HCT116 (cell line): ENCODE data around the gene DCD. TPM values are rescaled to one million over a fixed set of nuclear protein-coding genes. Genes with fewer than 3 reads are reported as not detected.

Experiments
- ATAC-seq: fragments of 200-7000 bp; cut with Tn5 transposase; 2 replicates; pipeline ENCODE4 v1.9.1; 2020; ENCODE audit warnings: mild to moderate bottlenecking, moderate library complexity
- BruUV-seq: library from RNA; stranded (reverse); fragments of 400-500 nt; replicated peaks from 2 replicates; lab custom pipeline; 2021; lab: Mats Ljungman, UMichigan
- CTCF ChIA-PET: fragments of 300-600 bp; sonication (Branson Sonifier 250); formaldehyde crosslinking; loops from one replicate; lab custom pipeline; 2021; ENCODE audit warnings: antibody characterized with exemption; lab: Charles Lee
- POLR2A ChIA-PET: fragments of 300-600, 350-600 bp; sonication (Branson Sonifier 250); formaldehyde crosslinking; loops from one replicate; lab custom pipeline; 2021; ENCODE audit warnings: antibody characterized with exemption; lab: Charles Lee
- RAD21 ChIA-PET, 2 experiments: fragments of 300-600 bp; sonication (Branson Sonifier 250); formaldehyde crosslinking; loops; one replicate each; lab custom pipeline; 2023; ENCODE audit warnings: low total read pairs in 2 of 2; ENCODE audit not compliant: uncharacterized antibody in 2 of 2, unreplicated experiment in 2 of 2, low non-redundant PET in 1 of 2; lab: Charles Lee
- DNase-seq: peaks from one replicate; pipeline ENCODE4 v3.0.0-alpha.2; 2010; ENCODE audit warnings: low read depth, low spot score
- H2AFZ ChIP-seq: fragments of 200-600 bp; shearing (Covaris generic), sonication (generic); 2 replicates; pipeline ENCODE4 v1.6.1; 2017; ENCODE audit warnings: low read depth, mixed run types, mixed read lengths, antibody characterized with exemption, low read length; ENCODE audit not compliant: poor library complexity, severe bottlenecking
- H3K27ac ChIP-seq: 2 replicates; pipeline ENCODE4 v1.5.1; 2012; ENCODE audit warnings: low read depth, low read length
- H3K27me3 ChIP-seq: fragments of 200-600 bp; sonication (generic); 2 replicates; pipeline ENCODE4 v1.6.1; 2016; ENCODE audit warnings: mixed run types, low read length, mixed read lengths; ENCODE audit not compliant: insufficient read depth
- H3K36me3 ChIP-seq, 2 experiments: fragments of 200-500 bp in 1 of 2; fragments of 200-600 bp in 1 of 2; sonication (Bioruptor generic) in 1 of 2; sonication (generic) in 1 of 2; 2 replicates each; pipeline versions ENCODE4 v1.5.1 to v1.6.1; 2014 to 2016; ENCODE audit warnings: low read length in 2 of 2, inconsistent platforms in 1 of 2, mixed read lengths in 1 of 2, mixed run types in 1 of 2; ENCODE audit not compliant: insufficient read depth in 2 of 2, control insufficient read depth in 1 of 2
- H3K4me1 ChIP-seq, 2 experiments: fragments of 200-600 bp in 1 of 2; sonication (generic) in 1 of 2; 2 replicates each; pipeline versions ENCODE4 v1.5.1 to v1.6.1; 2012 to 2017; ENCODE audit warnings: low read length in 2 of 2, inconsistent platforms in 1 of 2, mild to moderate bottlenecking in 1 of 2, mixed read lengths in 1 of 2, mixed run types in 1 of 2, moderate library complexity in 1 of 2; ENCODE audit not compliant: insufficient read depth in 2 of 2, control insufficient read depth in 1 of 2
- H3K4me2 ChIP-seq: fragments of 200-600 bp; sonication (generic); 2 replicates; pipeline ENCODE4 v1.6.1; 2017; ENCODE audit warnings: mixed run types, low read length, mixed read lengths
- H3K4me3 ChIP-seq, 2 experiments: fragments of 200-600 bp in 1 of 2; sonication (generic) in 1 of 2; replicated peaks in 1 of 2; 2 replicates each; pipeline ENCODE4 v1.5.1; 2011 to 2016; ENCODE audit warnings: low read length in 2 of 2, control low read depth in 1 of 2, low read depth in 1 of 2, mild to moderate bottlenecking in 1 of 2, mixed read lengths in 1 of 2, mixed run types in 1 of 2
- H3K79me2 ChIP-seq: fragments of 200-600 bp; sonication (generic); 2 replicates; pipeline ENCODE4 v1.6.1; 2017; ENCODE audit warnings: mild to moderate bottlenecking, mixed run types, low read length, moderate library complexity, mixed read lengths; ENCODE audit not compliant: insufficient read depth
- H3K9ac ChIP-seq: fragments of 200-600 bp; sonication (generic); 2 replicates; pipeline ENCODE4 v1.6.1; 2016; ENCODE audit warnings: low read length, mixed read lengths
- H3K9me2 ChIP-seq: fragments of 200-600 bp; sonication (generic), shearing (Covaris generic); 2 replicates; pipeline ENCODE4 v1.6.1; 2017; ENCODE audit warnings: mixed run types, mild to moderate bottlenecking, moderate library complexity; ENCODE audit not compliant: insufficient read depth
- H3K9me3 ChIP-seq, 2 experiments: fragments of 200-500 bp in 1 of 2; fragments of 200-600 bp in 1 of 2; sonication (Bioruptor generic) in 1 of 2; sonication (generic) in 1 of 2; 2 replicates each; pipeline ENCODE4 v1.6.1; 2014 to 2017; ENCODE audit warnings: low read length in 2 of 2, mixed read lengths in 2 of 2, inconsistent platforms in 1 of 2, low read depth in 1 of 2, mild to moderate bottlenecking in 1 of 2, mixed run types in 1 of 2, moderate library complexity in 1 of 2; ENCODE audit not compliant: control insufficient read depth in 1 of 2, insufficient read depth in 1 of 2
- H4K20me1 ChIP-seq: fragments of 200-600 bp; sonication (generic), shearing (Covaris generic); 2 replicates; pipeline ENCODE4 v1.6.1; 2017; ENCODE audit warnings: mixed run types, mild to moderate bottlenecking, moderate library complexity; ENCODE audit not compliant: insufficient read depth
- CBX3 ChIP-seq: IDR thresholded peaks from 2 replicates; pipeline ENCODE4 v1.6.1; 2012; ENCODE audit warnings: low read depth
- CEBPB ChIP-seq: IDR thresholded peaks from 2 replicates; pipeline ENCODE4 v1.6.1; 2012; ENCODE audit warnings: low read depth
- FOSL1 ChIP-seq: IDR thresholded peaks from 2 replicates; pipeline ENCODE4 v1.6.1; 2012; ENCODE audit warnings: low read depth
- POLR2A ChIP-seq: IDR thresholded peaks from 2 replicates; pipeline ENCODE4 v1.7.0; 2011; ENCODE audit warnings: borderline replicate concordance; ENCODE audit not compliant: insufficient read depth, insufficient read length; ENCODE audit errors: extremely low read depth
- SIN3A ChIP-seq: IDR thresholded peaks from 2 replicates; pipeline ENCODE4 v1.6.1; 2012; ENCODE audit warnings: low read depth
- YY1 ChIP-seq: IDR thresholded peaks from 2 replicates; pipeline ENCODE4 v1.6.1; 2011; ENCODE audit warnings: low read length, low read depth, moderate library complexity, mild to moderate bottlenecking; ENCODE audit not compliant: insufficient replicate concordance; ENCODE audit errors: extremely low read depth
- ZNF274 ChIP-seq: fragments of 200-500 bp; sonication (Bioruptor generic); IDR thresholded peaks from 2 replicates; pipeline ENCODE4 v1.6.1; 2014; ENCODE audit warnings: mild to moderate bottlenecking, low read depth, low read length, inconsistent platforms
- intact Hi-C: fragments of 100-400 bp; cut with micrococcal nuclease; formaldehyde crosslinking; loops from 2 replicates; pipeline ENCODE4 v1.10.0; 2022
- total RNA-seq: library from RNA; stranded (reverse); gene quantifications from one replicate; pipeline ENCODE4 v1.2.1, GENCODE V29; 2021; ENCODE audit not compliant: unreplicated experiment
- TF ChIP-seq, protein P1 (sequence below): IDR thresholded peaks from 2 replicates; pipeline ENCODE4 v1.6.1; 2012; ENCODE audit warnings: low read depth
- TF ChIP-seq, protein P2 (sequence below), 3 experiments: fragments of 200-600 bp in 1 of 3; sonication (generic) in 1 of 3; IDR thresholded peaks in 2 of 3; conservative IDR thresholded peaks in 1 of 3; 2 replicates each; pipeline ENCODE4 v1.5.1; 2012 to 2017; ENCODE audit warnings: low read depth in 2 of 3, low read length in 2 of 3, antibody characterized with exemption in 1 of 3, borderline replicate concordance in 1 of 3, control low read depth in 1 of 3, mild to moderate bottlenecking in 1 of 3, mixed read lengths in 1 of 3, mixed run types in 1 of 3, moderate library complexity in 1 of 3; ENCODE audit not compliant: insufficient read depth in 1 of 3
- TF ChIP-seq, protein P3 (sequence below): IDR thresholded peaks from 2 replicates; pipeline ENCODE4 v1.6.1; 2011; ENCODE audit warnings: mild to moderate bottlenecking, low read length, moderate library complexity; ENCODE audit not compliant: insufficient replicate concordance; ENCODE audit errors: extremely low read depth

The DCD gene
- total RNA-seq, 1 experiment from 2014 or later: not detected

DNA sequence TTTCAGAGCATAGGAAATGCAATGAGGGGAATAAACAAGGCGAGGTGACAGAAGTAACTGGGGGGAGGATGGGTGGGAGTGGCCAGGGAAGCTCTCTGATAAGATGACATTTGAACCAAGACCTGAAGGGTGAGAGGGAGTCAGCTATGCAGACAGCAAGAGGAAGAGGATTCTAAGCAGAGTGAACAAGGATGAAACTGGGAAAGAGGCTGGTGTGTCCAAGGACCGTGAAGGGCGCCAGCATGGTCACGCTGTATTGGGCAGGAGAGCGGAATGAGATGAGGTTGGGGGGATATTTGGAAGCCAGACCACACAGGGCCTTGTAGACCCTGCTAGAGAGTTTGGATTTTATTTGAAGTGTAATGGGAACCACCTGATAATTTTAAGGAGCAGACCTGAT is 49.2 kb downstream of the DCD start:
- intact Hi-C loops: loop anchor here (5.0 kb wide), 1 partner anchor 358 kb away; no protein-coding TSS in a partner anchor
- Histone ChIP-seq H3K79me2 (no peaks in the 10 kb centered on the region), H3K9me3 (no peaks in the 10 kb centered on the region), H3K27me3 (no peaks in the 10 kb centered on the region), H3K4me2 (no peak overlapping the region), H3K36me3 (no peaks in the 10 kb centered on the region), H3K4me1 (peaks cover 0 to 11% of the 10 kb centered on the region in 2 experiments; a peak in 3 of 4 replicates), H3K4me3 (no peak overlapping the region), H3K9ac (no peak overlapping the region), H3K9me2 (no peaks in the 10 kb centered on the region), H4K20me1 (no peaks in the 10 kb centered on the region), H3K27ac (no peak overlapping the region), H2AFZ (no peak overlapping the region)
- TF ChIP-seq, protein P1, sequence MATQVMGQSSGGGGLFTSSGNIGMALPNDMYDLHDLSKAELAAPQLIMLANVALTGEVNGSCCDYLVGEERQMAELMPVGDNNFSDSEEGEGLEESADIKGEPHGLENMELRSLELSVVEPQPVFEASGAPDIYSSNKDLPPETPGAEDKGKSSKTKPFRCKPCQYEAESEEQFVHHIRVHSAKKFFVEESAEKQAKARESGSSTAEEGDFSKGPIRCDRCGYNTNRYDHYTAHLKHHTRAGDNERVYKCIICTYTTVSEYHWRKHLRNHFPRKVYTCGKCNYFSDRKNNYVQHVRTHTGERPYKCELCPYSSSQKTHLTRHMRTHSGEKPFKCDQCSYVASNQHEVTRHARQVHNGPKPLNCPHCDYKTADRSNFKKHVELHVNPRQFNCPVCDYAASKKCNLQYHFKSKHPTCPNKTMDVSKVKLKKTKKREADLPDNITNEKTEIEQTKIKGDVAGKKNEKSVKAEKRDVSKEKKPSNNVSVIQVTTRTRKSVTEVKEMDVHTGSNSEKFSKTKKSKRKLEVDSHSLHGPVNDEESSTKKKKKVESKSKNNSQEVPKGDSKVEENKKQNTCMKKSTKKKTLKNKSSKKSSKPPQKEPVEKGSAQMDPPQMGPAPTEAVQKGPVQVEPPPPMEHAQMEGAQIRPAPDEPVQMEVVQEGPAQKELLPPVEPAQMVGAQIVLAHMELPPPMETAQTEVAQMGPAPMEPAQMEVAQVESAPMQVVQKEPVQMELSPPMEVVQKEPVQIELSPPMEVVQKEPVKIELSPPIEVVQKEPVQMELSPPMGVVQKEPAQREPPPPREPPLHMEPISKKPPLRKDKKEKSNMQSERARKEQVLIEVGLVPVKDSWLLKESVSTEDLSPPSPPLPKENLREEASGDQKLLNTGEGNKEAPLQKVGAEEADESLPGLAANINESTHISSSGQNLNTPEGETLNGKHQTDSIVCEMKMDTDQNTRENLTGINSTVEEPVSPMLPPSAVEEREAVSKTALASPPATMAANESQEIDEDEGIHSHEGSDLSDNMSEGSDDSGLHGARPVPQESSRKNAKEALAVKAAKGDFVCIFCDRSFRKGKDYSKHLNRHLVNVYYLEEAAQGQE: no peak
- TF ChIP-seq ZNF274 (no peak), SIN3A (no peak), YY1 (no peak), FOSL1 (no peak), CBX3 (no peak), POLR2A (no peak), CEBPB (no peak)
- TF ChIP-seq, protein P2, sequence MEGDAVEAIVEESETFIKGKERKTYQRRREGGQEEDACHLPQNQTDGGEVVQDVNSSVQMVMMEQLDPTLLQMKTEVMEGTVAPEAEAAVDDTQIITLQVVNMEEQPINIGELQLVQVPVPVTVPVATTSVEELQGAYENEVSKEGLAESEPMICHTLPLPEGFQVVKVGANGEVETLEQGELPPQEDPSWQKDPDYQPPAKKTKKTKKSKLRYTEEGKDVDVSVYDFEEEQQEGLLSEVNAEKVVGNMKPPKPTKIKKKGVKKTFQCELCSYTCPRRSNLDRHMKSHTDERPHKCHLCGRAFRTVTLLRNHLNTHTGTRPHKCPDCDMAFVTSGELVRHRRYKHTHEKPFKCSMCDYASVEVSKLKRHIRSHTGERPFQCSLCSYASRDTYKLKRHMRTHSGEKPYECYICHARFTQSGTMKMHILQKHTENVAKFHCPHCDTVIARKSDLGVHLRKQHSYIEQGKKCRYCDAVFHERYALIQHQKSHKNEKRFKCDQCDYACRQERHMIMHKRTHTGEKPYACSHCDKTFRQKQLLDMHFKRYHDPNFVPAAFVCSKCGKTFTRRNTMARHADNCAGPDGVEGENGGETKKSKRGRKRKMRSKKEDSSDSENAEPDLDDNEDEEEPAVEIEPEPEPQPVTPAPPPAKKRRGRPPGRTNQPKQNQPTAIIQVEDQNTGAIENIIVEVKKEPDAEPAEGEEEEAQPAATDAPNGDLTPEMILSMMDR (IDR thresholded peaks at IDR 0.05 in 2 of 3, conservative IDR thresholded peaks at IDR 0.05 in 1 of 3; ENCODE audit: borderline replicate concordance in 1 of 3, insufficient read depth in 1 of 3, low read depth in 2 of 3, low read length in 2 of 3): no peak
- TF ChIP-seq, protein P3, sequence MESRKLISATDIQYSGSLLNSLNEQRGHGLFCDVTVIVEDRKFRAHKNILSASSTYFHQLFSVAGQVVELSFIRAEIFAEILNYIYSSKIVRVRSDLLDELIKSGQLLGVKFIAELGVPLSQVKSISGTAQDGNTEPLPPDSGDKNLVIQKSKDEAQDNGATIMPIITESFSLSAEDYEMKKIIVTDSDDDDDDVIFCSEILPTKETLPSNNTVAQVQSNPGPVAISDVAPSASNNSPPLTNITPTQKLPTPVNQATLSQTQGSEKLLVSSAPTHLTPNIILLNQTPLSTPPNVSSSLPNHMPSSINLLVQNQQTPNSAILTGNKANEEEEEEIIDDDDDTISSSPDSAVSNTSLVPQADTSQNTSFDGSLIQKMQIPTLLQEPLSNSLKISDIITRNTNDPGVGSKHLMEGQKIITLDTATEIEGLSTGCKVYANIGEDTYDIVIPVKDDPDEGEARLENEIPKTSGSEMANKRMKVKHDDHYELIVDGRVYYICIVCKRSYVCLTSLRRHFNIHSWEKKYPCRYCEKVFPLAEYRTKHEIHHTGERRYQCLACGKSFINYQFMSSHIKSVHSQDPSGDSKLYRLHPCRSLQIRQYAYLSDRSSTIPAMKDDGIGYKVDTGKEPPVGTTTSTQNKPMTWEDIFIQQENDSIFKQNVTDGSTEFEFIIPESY: no peak
- no peak for DNase-seq
- no peak for ATAC-seq
- ChIA-PET POLR2A (no interaction called here), RAD21 (no interaction called here), CTCF (interaction anchor here (0.9 to 1.2 kb wide), 2 partner anchors 19 to 72 kb away, joined by 3 read pairs; no protein-coding TSS in a partner anchor)
- BruUV-seq: no TSS peak
